GM19023 (cell line): ENCODE measurements around the gene PLEKHH1.

Source experiments
- ATAC-seq: cut with Tn5 transposase; IDR thresholded peaks from one replicate; pipeline ENCODE4 v1.9.1; 2021; ENCODE audit warnings: mild to moderate bottlenecking, moderate library complexity; ENCODE audit not compliant: unreplicated experiment

The PLEKHH1 gene

DNA sequence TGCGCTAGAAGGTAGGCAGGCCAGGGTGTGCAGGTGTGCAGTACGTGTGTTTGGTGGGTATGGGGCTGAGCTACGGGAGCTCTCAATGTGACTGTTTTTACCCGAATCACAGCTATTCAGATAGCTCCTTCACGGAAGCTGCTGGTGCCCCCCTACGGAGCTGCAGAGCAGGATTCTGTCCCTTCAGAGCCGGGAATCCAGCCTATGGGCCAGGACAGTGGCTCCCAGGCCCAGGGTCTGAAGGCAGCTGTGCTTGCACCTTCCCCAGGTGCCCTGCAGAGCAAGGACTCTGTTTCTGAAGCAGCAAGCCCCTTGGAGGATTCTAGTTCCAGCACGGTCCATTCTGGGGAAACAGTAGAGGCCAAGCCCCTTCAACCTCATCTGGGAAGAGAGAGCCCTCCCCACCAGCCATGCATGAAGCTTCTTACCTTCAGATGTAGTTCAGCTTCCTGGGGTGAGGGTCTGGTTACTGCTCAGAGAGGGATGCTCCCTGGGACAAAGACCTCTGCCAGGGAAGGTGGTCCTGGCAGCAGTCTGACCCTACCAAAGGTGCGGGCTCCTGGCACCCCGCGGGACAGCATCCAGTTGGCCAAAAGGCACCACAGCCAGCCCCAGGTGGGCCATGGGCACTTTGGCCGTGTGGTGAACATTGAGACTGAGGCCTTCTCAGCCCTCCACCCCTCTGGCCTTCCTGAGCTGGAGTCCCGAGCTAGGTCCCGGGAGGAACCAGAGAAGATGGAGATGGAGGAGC lies 29.1 kb downstream of the PLEKHH1 start:
- ATAC-seq: no peak

DNA sequence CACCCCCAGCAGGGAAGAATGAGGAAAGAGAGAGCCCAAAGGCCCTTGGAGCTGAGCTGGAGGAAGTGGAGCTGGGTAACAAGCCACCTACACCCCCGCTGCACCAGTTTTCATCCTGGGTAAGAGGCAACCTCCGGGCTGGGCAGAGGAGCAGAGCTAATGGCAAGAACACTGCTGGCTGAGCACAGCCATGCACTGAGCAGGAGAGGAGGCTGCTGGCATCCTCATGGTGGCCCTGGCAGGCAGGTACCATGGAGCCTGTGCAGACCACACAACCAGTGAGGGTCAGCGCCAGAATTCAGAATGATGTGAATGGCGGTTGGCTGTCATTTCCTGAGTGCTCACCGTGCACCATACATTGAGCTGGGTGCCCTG lies 29.7 kb downstream of the PLEKHH1 start:
- ATAC-seq: no peak

GRCh38 chr14:67564236-67564635 lies 31.1 kb downstream of the PLEKHH1 start:
- no peak for ATAC-seq

GRCh38 chr14:67566908-67567307 lies 33.8 kb downstream of the PLEKHH1 start:
- ATAC-seq: no peak

DNA sequence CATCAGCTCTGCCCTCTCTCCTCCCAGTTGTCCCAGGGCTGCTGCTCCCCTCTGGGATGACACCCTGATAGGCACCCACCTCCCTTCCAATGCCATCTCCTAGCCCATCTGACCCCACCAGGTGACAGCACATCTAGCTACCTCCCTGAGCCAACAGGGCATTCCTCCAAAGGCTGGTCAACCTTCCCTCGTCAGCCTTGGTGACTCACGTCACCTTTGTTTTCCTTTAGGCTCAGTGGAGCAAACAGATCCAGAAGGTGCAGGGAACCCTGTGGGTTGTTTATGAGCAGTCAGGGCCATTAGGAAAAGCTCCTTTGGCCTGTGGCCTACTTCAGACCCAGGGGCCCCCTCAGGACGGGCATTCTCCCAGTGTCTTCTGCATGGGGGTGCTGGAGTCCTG lies 34.6 kb downstream of the PLEKHH1 start:
- no peak for ATAC-seq

DNA sequence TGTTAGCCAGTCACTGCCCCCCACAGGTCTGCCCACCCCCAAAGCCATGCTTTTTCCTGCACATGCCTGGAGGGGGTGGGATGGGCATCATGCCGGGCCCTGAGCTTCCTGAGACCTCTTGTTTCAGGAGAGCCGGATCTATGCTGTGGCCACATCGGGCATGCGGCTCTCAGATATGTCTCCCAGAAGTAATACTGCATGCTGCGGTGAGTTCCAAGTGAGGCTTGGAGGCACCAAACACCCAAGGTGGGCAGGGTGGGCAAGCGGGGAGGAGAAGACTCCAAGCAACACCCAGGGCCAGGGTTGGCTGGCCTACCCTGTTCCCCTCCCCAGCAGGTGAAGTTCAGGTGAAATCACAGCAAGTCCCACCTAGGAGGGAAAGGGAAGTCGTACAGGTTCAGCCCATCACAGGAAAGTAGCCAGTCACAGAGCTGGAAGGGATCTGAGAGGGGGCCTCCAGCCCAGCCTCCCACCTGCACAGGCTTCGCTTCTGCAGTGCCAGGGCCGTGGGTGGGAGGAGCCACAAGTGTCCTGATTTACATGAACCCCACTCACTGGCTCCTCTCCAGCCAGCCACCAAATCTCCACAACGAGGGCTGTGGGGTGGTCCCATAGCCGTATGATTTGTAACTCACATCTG lies 36.0 kb downstream of the PLEKHH1 start:
- ATAC-seq: no peak

DNA sequence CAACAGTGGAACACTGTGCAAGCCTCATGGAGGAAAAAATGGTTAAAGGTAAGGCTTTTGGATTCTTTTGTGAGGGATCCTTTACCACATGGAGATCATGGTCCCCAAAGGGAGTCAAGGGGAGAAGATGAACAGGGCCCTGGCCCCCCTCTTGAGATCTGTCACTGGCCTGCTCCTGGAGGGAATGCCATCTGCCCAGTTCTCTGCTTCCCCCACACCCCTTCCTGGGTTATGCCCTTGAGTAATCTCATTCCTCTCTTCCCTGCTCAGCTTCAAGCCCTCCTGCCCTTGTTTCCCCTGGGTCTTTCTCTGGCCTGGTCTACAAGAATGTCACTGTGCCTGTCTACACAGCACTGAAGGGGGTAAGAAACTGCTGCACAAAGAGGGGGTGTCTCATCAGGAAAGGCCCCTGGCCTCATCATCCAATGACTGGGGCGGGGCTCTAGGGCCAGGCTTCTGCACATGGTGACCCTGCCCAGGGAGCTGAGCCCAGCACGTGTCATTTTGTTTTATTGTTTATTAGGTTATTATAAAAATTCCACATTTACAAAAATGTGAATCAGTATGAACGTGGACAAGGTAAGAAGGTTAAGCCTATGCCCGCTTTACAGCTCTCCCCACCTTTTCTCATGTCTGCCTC lies 36.7 kb downstream of the PLEKHH1 start:
- no peak for ATAC-seq

DNA sequence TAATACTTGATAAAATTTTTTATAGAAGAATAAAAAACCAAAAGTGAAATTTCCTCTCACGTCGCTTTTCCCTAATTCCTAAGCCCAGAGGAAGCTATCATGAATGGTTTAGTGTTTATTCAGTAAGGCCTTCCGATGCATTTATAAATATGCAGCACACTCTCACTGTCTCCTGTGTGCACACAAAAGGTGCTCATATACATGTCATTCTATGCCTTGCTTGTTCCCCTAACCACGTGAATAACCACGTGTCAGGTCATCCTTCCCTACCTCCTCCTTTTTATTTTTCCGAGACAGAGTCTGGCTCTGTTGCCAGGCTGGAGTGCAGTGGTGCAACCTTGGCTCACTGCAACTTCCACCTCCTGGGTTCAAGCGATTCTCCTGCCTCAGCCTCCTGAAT lies 37.4 kb downstream of the PLEKHH1 start:
- ATAC-seq: no peak

DNA sequence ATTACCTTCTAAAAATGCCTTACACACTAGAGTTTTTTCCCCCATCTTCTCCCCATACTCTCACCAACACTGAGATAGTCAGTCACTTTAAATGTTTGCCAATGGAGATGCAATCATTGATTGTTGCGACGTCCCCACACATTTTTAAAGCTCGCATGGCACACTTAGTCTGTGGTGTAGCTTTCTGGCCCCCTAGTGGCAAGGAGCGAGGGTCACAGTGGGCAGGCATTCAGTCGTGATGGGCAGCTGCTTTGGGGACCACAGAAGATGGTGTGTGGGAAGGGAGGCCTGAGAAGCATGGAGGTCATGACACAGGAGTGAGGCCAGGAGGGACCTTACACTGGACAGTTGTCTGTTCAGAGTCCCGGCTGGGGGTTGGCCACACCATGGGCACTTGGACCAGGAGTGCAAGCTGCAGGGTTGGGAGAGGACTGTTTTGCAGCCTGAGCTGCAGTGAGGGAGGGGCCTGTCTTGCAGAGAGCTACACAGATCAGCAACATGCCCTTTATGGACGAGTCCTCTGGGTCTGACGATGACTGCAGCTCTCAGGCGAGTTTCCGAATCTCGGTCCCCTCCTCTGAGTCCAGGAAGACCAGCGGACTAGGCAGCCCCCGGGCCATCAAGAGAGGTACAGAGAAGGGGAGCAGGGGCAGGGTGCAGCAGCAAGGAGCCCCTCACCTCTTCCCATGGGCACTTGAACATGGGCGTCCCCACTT lies 38.3 kb downstream of the PLEKHH1 start:
- peak; percentile 75 for ATAC-seq

DNA sequence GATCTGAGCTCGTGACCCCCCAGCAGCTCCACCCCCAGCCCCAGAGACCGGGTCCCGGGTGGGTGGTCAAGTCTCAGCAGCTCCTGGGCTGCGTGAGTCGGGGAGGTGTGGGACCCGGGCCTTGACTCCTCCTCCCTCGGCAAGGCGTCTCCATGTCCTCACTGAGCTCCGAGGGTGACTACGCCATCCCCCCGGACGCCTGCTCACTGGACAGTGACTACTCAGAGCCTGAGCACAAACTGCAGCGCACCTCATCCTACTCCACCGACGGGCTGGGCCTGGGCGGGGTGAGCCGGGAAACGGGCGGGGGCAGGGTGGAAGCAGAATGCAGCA lies 38.9 kb downstream of the PLEKHH1 start:
- no peak for ATAC-seq

DNA sequence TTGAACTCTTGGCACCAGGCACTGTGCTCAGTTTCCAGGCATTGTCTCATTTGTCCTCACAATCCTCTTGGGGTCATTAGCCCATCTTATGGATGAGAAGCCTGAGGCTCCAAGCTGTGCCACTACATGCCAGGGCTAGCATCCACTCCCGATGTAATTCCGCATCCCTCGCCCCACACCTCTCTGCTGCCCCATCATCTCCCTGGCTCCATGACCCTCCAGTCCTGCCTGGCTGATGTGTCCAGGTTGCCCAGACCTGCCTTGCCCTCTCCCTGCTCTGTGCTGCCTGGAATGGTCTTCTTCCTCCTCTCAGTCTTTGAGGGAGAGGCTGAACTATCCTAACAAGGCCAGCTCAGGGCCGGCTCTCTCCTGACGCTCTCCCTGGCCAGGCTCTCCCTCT lies 39.5 kb downstream of the PLEKHH1 start:
- ATAC-seq: no peak

DNA sequence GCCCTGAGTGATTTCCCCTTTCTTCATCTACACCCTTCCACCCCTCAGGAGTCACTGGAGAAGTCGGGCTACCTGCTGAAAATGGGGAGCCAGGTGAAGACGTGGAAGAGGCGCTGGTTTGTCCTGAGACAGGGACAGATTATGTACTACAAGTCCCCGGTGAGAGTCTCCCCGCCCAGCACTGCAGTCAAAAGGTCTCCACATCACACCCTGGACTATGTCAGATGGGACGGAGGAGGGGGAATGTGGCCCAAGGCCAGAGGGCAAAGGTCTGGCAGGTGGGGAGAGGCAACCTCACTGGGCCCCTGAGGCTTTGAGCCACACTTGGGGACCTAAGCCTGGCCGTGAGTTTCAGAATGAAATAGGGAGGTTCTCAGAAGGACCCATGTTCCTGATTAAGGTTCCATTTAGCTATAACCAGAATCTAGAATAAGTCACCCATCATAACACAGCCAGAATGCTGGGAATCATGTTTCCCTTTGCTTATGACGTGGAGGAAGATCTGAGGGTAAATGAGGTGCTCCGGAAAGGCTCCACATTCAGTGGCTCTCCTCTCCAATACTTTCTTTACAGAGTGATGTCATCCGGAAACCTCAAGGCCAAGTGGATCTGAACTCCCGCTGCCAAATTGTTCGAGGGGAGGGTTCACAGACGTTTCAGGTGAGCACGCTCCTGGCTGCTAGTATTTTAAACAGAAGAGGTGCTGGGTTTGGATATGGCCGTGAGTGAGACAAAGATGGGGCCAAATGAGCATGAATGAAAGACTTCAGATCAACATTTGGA lies 40.3 kb downstream of the PLEKHH1 start:
- no peak for ATAC-seq

- no peak for ATAC-seq
Observed at GRCh38 chr14:67574156-67574555, 41.1 kb downstream of the PLEKHH1 start.

GRCh38 chr14:67574806-67575205 lies 41.7 kb downstream of the PLEKHH1 start:
- ATAC-seq: no peak

GRCh38 chr14:67575684-67576083 lies 42.6 kb downstream of the PLEKHH1 start:
- no peak for ATAC-seq

DNA sequence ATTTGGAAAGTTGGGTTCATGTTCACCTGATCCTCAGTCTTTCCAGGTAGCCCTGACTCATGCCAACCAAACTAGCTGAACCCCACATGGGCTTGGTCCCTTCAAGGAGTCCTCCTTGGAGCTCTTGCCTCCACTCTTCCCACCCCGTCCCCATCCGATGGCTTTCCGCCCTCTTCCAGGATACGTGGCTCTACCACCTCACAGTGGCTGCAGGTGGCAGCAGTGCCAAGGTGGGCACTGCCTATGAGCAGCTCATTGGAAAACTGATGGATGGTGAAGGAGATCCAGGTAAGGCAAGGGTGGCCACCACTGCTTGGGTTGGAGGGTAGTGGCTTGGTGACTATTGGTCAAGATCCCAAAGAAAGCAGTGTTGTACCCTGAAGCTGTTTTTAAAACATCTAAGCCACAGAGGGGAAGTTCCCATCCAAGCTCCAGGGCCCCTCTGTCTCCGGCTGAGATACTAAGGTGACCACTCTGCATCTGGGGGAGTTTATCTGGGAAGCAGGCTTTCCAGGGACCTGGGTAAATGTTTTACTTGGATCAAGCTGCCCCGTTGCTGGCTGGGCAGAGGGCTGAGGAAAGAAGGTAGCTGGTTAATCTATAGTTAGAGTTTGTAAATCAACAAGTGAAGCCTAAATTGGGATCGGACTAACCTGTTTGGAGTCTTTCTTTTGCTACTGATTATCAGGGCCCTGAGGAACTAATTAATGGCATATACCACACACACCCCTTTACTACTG lies 43.3 kb downstream of the PLEKHH1 start:
- no peak for ATAC-seq

DNA sequence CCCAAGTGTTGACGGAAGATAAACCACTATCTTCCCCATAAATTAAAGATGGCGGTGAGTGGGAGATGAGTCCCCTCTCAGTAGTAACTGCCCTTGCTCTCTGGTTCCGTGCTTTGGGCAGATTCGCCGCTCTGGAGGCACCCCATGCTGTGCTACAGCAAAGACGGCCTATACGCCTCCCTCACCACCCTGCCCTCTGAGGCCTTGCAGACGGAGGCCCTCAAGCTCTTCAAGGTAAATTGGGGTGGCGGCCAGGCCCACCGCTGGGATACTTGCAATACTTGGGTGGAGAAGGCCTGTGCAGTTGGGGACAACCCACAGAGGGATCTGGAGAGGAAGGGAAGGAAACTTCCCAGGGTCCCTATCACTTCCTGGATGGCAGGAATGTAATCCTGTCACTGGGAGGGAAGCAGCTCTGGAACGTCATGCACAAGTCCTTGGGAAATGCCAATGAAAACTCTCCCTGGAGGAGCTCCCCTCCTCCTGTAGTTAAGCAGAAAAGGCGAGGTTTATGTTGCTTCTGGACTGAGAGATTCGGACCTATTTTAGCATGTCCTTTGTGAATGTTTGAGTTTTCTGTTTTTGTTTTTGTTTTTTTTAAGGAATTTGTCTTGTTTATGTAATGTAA lies 44.2 kb downstream of the PLEKHH1 start:
- ATAC-seq: no peak

GRCh38 chr14:67577909-67578749 lies 45.0 kb downstream of the PLEKHH1 start:
- no peak for ATAC-seq

DNA sequence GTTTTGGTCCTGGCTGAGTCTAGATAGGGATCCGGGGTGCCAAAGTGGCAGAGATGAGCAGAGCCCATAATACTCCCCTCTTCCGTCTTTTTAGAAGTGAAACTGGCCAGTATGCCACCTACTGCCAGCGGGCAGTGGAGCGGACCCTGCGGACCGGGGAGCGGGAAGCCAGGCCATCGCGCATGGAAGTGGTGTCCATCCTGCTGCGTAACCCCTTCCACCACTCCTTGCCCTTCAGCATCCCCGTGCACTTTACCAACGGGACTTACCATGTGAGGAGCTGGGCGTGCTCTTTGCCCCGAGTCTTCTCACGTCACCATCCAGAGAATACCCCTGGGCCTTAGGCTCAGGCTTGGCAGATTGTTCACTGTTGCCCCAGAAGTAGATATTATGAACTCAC lies 46.0 kb downstream of the PLEKHH1 start:
- no peak for ATAC-seq
